GM21619 (cell line): ENCODE measurements around the gene ZNF133.
A peak's percentile ranks its signal among the peaks of the same experiment; 100 is the strongest.
"Not testable (repeated sequence)": the region's sequence is repeated elsewhere in the genome, so short reads cannot be mapped to it uniquely, and the experiment has no call there.

Experiments used
- ATAC-seq: cut with Tn5 transposase; IDR thresholded peaks from one replicate; pipeline ENCODE4 v1.9.1; 2021; ENCODE audit not compliant: unreplicated experiment

ZNF133 gene

GRCh38 chr20:18287915-18288748 lies at the start of gene ZNF133:
Gene ZNF133, plus strand, starts transcription at chr20:18288527. Its CDS starts 17,160 bp downstream, at chr20:18305687.
- peak; percentile 97 for ATAC-seq

DNA sequence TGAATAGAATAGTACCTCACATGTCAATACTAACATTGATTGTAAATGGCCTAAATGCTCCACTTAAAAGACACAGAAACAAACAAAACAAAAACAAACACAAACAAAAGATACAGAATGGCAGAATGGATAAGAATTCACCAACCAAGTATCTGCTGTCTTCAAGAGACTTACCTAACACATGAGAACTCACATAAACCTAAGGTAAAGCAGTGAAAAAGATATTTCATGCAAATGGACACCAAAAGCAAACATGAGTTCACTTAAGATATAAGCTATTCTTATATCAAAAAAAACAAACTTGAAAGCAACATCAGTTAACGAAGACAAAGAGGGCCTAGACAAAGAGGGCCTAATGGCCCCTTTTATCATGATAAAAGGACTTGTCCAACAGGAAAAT lies 47.3 kb upstream of the ZNF133 start:
- ATAC-seq = no peak

GRCh38 chr20:18243802-18244201 lies 44.5 kb upstream of the ZNF133 start:
- ATAC-seq = no peak

DNA sequence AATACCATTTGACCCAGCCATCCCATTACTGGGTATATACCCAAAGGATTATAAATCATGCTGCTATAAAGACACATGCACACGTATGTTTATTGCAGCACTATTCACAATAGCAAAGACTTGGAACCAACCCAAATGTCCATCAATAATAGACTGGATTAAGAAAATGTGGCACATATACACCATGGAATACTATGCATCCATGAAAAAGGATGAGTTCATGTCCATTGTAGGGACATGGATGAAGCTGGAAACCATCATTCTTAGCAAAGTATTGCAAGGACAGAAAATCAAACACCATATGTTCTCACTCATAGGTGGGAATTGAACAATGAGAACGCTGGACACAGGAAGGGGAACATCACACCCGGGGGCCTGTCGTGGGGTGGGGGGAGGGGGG lies 39.8 kb upstream of the ZNF133 start:
- ATAC-seq = not testable (repeated sequence)

DNA sequence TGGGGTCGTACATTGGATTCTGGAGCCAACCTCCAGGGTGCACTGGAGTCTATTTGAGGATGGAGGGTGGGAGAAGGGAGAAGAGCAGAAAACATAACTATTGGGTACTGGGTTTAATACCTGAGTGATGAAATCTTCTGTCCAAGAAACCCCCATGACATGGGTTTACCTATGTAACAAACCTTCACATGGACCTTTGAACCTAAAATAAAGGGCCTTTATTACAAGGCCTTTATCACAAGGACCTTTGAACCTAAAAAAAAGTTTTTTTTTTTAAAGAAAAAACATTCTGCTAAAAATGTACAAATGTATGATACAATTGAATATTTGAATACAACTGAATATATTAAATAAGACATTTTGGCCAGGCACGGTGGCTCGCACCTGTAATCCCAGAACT lies 38.1 kb upstream of the ZNF133 start:
- no peak for ATAC-seq

- ATAC-seq = no peak
Observed at GRCh38 chr20:18252597-18253451, 35.5 kb upstream of the ZNF133 start.

GRCh38 chr20:18254615-18255014 lies 33.7 kb upstream of the ZNF133 start:
- no peak for ATAC-seq

GRCh38 chr20:18255526-18255925 lies 32.8 kb upstream of the ZNF133 start:
- no peak for ATAC-seq

DNA sequence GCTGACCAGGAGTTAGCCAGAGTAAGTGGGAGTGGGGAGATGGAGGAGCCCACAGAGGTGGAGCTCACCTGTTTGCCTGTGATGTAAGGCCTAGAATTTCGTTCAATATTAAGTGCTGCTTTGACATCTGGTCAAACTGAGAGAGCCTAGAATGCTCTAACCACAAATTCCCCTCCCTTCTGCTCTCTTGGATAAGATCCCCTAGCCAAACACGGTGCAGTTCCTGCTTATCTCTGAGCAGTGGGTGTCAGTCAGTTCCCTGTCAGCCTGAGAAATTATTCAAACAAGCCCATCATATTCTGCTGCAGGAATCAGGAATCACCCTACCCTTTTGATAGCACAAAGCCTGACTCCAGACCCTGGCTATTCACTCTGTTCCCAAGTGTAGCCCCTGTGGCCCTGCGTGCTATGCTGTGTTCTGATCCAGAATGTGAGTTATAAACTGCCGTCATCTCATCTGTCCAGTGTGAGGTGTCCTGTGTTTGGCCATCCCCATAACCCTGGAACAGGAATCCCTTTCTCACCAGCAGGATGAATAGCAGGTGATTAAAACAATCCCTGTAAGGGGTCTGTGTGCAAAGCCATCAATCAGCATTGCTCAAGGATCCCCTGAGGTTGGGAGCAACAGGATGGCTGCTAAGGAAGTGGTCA lies 31.8 kb upstream of the ZNF133 start:
- ATAC-seq = no peak

GRCh38 chr20:18258126-18258860 lies 30.0 kb upstream of the ZNF133 start:
- no peak for ATAC-seq

DNA sequence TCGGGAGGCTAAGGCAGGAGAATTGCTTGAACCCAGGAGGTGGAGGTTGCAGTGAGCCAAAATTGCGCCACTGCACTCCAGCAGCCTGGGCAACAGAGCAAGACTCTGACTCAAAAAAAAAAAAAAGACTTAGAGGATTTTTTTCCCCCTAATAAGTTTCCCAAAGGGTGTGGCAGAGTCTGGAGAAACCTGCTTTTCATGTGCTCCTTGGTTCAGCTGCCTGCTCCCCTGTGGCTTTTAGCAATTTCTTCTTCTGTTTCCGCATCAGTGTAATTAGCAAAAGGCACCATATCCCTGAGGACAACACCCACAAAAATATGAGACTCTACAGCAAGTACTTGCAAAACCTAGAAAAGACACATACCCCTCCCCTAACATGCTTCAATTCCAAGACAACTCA lies 28.6 kb upstream of the ZNF133 start:
- no peak for ATAC-seq

DNA sequence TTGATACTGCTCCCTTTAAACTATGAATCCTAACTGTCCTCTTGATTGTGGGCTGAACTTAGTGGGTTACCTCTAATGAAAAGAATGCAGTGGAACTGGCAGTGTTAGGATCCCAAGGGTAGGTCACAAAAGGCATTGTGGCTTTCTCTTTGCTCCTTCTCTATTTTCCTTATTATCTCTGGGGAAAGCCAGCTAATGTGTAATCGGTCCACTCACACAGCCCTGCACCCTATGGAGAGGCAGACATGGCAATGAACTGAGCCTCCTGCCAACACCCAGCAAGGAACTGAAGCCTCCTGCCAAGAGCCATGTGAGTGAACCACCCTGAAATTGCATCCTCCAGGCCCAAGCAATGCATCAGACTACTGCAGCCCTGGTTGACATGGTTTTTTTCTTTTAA lies 24.6 kb upstream of the ZNF133 start:
- ATAC-seq = no peak

- ATAC-seq = no peak
Observed at GRCh38 chr20:18265441-18265840, 22.9 kb upstream of the ZNF133 start.

GRCh38 chr20:18266282-18266681 lies 22.0 kb upstream of the ZNF133 start:
- no peak for ATAC-seq

DNA sequence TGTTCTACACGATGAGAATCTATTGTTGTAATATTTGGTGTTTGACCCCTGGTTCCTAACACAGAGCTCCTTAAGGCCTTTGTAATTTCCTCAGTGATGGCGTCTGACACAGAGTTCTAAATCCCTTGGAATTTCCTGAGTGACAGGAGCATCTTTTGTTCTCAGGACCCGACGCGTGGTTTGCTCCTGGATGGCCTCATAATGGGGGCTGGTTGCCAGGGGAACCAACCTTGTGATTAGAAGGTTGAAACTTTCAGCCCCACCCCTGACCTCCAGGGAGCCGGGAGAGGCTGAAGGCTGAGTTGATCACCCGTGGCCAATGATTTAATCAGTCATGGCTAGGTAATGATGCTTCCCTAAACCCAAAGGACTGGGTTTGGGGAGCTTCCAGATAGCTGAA lies 20.5 kb upstream of the ZNF133 start:
- ATAC-seq = no peak

DNA sequence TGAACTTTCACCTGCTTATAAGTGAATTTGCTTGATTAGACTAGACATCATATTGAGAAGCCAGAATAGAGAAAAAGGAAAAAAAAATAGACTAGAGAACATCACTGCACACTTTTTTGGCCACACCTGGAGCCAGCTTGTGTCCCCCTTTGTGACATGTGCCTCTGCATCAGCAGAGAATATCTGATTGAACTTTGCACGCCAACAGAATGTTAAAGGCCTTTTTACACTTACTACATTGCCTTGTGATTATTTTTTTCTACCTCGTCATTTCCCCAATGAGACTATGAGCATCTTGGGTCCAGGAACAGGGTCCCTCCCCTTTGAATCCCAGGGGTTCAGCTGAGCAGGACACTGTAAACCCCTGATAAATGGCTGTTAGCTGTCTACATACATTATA lies 17.2 kb upstream of the ZNF133 start:
- ATAC-seq = no peak

DNA sequence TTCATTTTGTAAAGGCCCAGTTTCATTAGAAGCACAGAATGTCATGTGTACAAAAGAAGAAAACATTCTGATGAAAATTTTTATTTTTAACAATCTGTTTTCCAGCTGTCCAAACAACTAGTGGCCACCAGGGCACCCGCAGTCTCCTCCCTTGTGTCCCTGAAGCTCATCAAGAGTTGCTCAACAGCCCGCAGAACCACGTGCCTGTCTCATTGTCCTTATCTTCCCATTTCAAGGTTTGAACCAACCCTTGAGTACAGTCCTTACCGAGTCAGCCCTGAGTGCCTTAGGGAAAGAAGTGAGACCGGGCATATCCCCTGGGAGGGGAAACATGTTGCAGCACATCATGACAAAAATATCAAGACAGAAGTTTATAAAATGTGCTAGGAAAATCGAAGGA lies 15.9 kb upstream of the ZNF133 start:
- no peak for ATAC-seq

- no peak for ATAC-seq
Observed at GRCh38 chr20:18273738-18274137, 14.6 kb upstream of the ZNF133 start.

GRCh38 chr20:18275960-18276359 lies 12.4 kb upstream of the ZNF133 start:
- not testable (repeated sequence) for ATAC-seq

- ATAC-seq = no peak
Observed at GRCh38 chr20:18276821-18277220, 11.5 kb upstream of the ZNF133 start.

DNA sequence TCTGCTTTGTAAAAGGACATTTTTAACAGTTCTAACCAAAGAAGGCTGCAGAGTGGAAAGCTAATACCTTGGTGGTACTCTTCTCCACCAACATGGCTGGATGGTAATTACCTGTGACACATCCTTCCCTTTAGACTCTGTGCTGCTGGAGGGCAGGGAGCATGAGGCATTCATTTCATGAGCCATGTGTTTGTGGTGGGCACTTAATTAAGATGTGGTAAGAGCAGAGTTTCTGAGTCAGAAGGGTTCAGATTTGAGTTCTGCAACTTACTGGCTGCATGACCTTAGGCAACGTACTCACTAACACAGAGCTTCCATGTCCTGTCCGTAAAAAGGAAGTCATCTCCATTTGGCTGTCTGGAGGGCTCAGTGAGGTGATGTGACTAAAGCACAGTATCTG lies 9.1 kb upstream of the ZNF133 start:
- no peak for ATAC-seq
